Measurements from ENCODE around the gene WDR31.
"Not testable (repeated sequence)": the region's sequence is repeated elsewhere in the genome, so short reads cannot be mapped to it uniquely, and the experiment has no call there.

The WDR31 gene

GRCh38 chr9:113368982-113369854, 29.1 kb upstream of the WDR31 start:
- no peak for DNase-seq (ENCODE audit: low spot score)

GRCh38 chr9:113368348-113368981, 28.4 kb upstream of the WDR31 start:
- DNase-seq (ENCODE audit: low spot score), result no peak

- not testable (repeated sequence) for DNase-seq (ENCODE audit: low spot score)
Measured at GRCh38 chr9:113365652-113366051, 25.6 kb upstream of the WDR31 start.

GRCh38 chr9:113364951-113365350, 24.9 kb upstream of the WDR31 start:
- DNase-seq (ENCODE audit: low spot score), result no peak

- no peak for DNase-seq (ENCODE audit: low spot score)
Measured at GRCh38 chr9:113363336-113363735, 23.3 kb upstream of the WDR31 start.

GRCh38 chr9:113361304-113362018, 21.4 kb upstream of the WDR31 start:
- DNase-seq (ENCODE audit: low spot score), result peak; percentile 77

GRCh38 chr9:113360242-113360842, 20.3 kb upstream of the WDR31 start:
- DNase-seq (ENCODE audit: low spot score), result no peak

GRCh38 chr9:113359385-113359784, 19.3 kb upstream of the WDR31 start:
- DNase-seq (ENCODE audit: low spot score), result no peak

- DNase-seq (ENCODE audit: low spot score), result peak; percentile 64
Measured at GRCh38 chr9:113356686-113357292, 16.7 kb upstream of the WDR31 start.

GRCh38 chr9:113355040-113355596, 15.0 kb upstream of the WDR31 start:
- DNase-seq (ENCODE audit: low spot score), result no peak

GRCh38 chr9:113352411-113352810, 12.3 kb upstream of the WDR31 start:
- no peak for DNase-seq (ENCODE audit: low spot score)

GRCh38 chr9:113352006-113352405, 11.9 kb upstream of the WDR31 start:
- DNase-seq (ENCODE audit: low spot score), result no peak

GRCh38 chr9:113350937-113351336, 10.9 kb upstream of the WDR31 start:
- DNase-seq (ENCODE audit: low spot score), result peak; percentile 32

GRCh38 chr9:113350107-113350661, 10.1 kb upstream of the WDR31 start:
- DNase-seq (ENCODE audit: low spot score), result no peak

- peak; percentile 45 for DNase-seq (ENCODE audit: low spot score)
Measured at GRCh38 chr9:113349445-113350094, 9.5 kb upstream of the WDR31 start, which contains the start of gene BSPRY. Gene BSPRY (plus strand): TSS chr9:113349541. CDS start chr9:113349580, 39 bp downstream.

- no peak for DNase-seq (ENCODE audit: low spot score)
Measured at GRCh38 chr9:113349066-113349444, 9.0 kb upstream of the WDR31 start.

- DNase-seq (ENCODE audit: low spot score), result no peak
Measured at GRCh38 chr9:113348437-113348836, 8.4 kb upstream of the WDR31 start.

GRCh38 chr9:113345671-113346070, 5.6 kb upstream of the WDR31 start:
- no peak for DNase-seq (ENCODE audit: low spot score)

- peak; percentile 58 for DNase-seq (ENCODE audit: low spot score)
Measured at GRCh38 chr9:113345190-113345589, 5.1 kb upstream of the WDR31 start.

GRCh38 chr9:113343732-113344231, 3.7 kb upstream of the WDR31 start:
- DNase-seq (ENCODE audit: low spot score), result peak; percentile 93
